GM18870 (cell line): ENCODE measurements around the gene GPAM.
"Not testable (repeated sequence)": the region's sequence is repeated elsewhere in the genome, so short reads cannot be mapped to it uniquely, and the experiment has no call there.

Experiments used
- ATAC-seq: cut with Tn5 transposase; IDR thresholded peaks from one replicate; pipeline ENCODE4 v1.9.1; 2021; ENCODE audit warnings: moderate library complexity; ENCODE audit not compliant: unreplicated experiment

The GPAM gene

GRCh38 chr10:112216966-112217365 is 33.4 kb upstream of the GPAM start:
- no peak for ATAC-seq

DNA sequence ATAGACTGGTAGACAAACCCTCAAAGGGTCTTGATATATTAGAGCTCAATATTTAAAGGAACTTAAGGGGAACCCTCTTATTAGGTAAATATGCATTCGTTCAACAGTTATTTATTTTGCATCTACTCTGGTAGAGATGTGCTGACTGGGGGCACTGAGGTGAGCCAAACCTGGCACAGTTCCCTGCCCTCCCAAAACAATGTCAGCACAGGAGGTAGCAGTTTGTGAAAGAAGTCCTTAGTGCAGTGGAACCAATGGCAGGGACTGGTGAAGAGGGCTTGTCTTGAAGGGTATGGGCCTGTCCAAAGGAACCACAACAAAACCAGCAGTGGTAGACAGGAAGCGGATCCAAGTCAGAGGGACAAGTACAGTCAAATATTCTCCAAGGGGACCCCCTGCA is 32.6 kb upstream of the GPAM start:
- no peak for ATAC-seq

DNA sequence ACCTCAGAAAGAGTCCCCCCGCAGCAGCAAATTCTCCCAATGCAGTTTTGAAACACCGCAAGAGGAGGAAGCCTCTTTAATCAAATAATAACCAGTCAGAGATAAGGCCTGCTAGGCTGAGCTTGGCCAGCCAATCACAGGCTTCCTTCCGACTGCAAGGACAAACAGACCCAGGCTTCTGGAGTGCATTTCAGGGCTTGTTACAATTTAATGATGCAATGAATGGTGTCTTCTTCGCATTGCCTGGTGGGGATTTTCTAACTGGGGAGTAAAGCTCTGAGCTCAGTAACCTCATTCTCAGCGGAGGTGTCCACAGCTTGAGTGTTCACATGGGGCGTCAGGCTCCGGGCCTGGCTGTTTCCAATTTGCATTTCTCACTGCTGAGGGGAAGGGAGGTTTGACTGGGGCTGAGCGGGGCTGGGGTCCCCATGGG is 31.8 kb upstream of the GPAM start:
- ATAC-seq = no peak

- ATAC-seq = no peak
These were observed 30.8 kb upstream of the GPAM start for GRCh38 chr10:112214298-112214926.

- ATAC-seq = peak; percentile 8
These were observed 30.3 kb upstream of the GPAM start for GRCh38 chr10:112213836-112214235.

- ATAC-seq = peak; percentile 72
These were observed 29.7 kb upstream of the GPAM start for GRCh38 chr10:112213098-112213823.

- ATAC-seq = no peak
These were observed 27.1 kb upstream of the GPAM start for GRCh38 chr10:112210666-112211065.

DNA sequence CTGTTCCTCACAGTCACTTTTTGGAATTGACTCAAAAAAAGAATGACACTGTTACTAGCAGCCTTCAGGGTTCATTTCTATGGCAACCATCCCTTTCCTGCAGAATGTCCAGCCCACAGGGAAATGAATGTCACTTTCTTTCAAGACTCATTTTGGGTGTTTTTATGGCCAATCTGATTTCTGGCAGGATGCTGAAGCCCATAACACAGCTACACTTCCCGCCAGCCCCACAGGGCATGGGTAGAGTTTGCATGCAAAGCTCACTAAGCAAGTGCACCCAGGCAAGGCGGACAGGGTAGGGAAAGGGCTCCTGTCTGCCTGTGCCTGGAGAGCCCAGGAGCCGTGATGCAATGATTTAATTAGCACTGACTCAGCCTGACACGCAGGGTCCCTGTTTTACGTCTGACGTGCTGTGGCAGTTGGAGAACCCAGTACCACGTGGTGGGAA is 26.1 kb upstream of the GPAM start:
- no peak for ATAC-seq

DNA sequence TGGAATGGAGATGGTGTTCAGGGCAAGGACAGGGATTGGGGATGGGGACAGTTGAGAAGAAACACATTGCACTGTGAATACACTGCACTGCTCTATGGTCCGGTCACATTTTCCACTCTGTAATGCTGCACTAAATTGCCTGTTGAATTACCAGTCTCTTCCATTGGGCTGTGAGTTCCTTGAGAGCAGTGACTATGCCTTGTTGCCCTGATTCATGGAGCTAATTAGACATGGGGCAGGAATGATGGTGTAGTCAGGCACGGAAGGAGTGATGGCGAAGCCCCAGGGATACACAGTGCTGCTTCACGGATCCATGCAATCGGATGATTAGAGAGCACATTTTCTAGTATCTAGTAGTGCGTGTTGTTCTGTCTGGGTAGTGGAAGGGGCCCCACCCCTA is 25.4 kb upstream of the GPAM start:
- ATAC-seq = no peak

DNA sequence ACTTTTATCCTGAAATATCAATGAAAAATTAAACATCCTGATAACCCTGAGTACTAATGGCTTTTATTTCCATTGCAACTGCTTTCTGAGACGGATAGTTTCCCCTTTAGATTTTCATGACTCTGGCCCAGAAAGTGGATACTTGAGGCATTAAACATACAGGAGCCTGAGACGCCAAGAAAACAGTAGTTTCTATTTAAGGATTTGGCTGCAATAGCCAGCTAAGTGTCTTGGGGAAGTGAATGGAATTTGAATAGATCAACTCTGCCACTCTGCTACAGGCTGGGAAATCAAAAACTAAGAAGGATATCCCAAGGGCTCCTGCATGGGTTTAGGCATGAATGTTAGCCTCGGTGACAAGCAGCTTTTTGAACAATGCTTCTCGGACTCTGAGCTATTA is 24.7 kb upstream of the GPAM start:
- ATAC-seq = no peak

GRCh38 chr10:112203328-112204076 is 19.9 kb upstream of the GPAM start:
- peak; percentile 82 for ATAC-seq

DNA sequence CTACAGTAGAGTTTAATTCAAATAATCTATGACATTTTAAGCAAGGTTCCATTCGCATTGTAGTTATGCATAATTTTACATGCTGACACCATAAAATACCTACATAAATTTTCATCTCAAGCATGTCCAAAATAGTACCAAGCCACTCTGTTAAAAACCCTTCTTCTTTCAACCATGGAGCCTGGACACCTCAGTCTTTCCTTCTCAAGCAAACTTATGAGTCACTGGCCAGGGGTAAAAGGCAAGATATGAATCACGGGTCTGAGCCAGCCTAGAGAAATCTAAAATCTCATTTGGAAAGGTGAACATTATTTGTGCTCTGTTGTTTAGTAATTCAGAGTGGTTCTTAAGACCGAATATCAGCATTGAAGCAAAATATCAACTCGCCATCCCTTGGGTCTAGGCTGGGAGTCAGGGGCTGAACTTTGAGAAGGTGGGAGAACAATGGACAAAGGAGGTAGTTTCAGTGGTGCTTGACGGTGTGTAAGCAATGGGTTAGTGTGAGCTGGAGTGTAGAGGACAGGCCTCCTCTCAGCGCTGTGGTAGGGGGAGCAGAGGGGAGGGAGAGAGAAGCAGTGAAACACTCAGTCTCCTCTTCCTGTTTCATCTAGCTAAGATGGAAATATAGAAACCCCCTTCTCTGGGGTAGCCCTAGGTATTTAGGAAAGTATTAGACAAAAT is 19.1 kb upstream of the GPAM start:
- peak; percentile 89 for ATAC-seq

- no peak for ATAC-seq
These were observed 18.5 kb upstream of the GPAM start for GRCh38 chr10:112202076-112202475.

DNA sequence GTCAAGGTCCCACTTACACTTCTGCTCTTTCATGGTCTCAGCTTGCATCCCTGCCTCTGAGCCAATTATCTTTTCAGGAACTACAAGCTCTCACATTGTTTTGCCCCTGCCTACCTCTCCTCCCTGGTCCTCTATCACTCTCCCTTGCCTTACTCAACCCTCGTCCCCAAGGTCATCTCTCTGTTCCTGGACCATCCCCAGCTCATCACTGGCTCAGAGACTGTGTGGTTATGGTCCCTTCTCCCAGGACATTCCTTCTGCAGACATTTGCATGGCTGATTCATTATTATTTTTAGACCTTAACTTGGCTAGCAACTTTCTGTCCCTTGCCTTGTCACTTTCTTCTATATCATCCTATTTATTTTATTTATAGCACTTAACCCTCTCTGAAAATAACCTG is 17.8 kb upstream of the GPAM start:
- no peak for ATAC-seq

GRCh38 chr10:112200259-112200658 is 16.7 kb upstream of the GPAM start:
- not testable (repeated sequence) for ATAC-seq

- ATAC-seq = not testable (repeated sequence)
These were observed 14.1 kb upstream of the GPAM start for GRCh38 chr10:112197662-112198061.

DNA sequence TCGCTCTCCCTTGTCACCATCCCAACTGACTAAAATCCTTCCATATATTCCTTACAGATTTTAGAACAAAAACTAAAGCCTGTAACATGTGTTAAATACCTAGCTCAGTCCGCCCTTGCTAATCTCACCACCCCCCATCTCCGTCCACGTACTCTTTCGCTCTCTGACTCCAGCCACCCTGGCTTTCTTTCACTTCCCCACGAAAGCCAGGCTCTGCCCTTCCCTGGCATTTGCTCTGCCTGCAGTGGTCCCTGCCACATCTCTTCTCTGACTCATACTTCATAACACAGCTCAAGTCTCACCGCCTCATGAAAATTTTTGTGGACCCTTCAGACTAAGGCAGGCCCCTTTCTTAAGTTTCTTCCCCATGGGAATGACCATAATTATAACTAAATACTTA is 11.7 kb upstream of the GPAM start:
- no peak for ATAC-seq

DNA sequence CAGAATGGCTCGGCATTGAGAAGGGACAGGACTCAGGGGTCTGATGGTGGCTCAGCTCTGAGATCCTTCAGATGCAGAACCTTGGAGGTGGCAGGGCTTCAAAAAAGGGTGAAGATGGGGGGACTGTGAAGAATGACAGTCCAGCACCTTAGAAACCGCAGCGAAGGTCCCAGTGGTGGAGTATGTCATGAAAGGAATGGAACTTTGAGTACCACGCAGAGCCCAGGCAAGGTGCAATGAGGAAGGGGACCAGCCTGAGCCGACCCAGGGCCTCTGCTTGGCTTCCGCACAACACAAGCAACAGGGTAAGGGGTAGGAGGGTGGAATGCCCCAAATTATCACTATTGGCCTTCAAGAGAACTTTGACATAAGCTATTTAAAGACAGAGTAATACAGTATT is 8.2 kb upstream of the GPAM start:
- ATAC-seq = no peak

- ATAC-seq = no peak
These were observed 7.6 kb upstream of the GPAM start for GRCh38 chr10:112191041-112191590.

DNA sequence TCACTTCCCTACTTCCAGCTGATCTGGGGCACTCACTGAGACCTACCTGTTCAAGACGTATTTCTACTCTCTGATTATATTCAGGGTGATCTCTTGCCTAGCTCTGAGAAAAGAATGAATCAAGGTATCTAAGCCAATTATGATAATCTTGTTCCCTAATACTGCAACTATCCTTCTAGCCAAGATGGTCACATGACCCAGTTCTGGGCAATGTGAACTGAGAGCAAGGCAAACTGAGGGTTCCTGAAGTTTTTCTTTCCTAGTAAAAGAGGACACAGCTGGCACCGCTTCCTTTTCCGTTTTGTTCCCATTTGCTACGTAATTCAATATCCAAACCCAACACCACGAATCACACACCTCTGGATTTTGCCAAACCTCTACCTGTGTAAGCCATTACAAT is 5.9 kb upstream of the GPAM start:
- ATAC-seq = no peak

GRCh38 chr10:112187527-112187926 is 4.0 kb upstream of the GPAM start:
- no peak for ATAC-seq
